Glomerular visceral epithelial cell (primary cell): ENCODE results near the gene FBF1.
A peak's percentile ranks its signal among the peaks of the same experiment; 100 is the strongest.
"Not testable (repeated sequence)": the region's sequence is repeated elsewhere in the genome, so short reads cannot be mapped to it uniquely, and the experiment has no call there.

ENCODE experiments used
- DNase-seq: peaks from one replicate; pipeline ENCODE4 v3.0.0-alpha.2; 2016; ENCODE audit errors: extremely low spot score

FBF1 gene

GRCh38 chr17:75876190-75876937, 64.5 kb downstream of the FBF1 start:
- peak; percentile 81 for DNase-seq

DNA sequence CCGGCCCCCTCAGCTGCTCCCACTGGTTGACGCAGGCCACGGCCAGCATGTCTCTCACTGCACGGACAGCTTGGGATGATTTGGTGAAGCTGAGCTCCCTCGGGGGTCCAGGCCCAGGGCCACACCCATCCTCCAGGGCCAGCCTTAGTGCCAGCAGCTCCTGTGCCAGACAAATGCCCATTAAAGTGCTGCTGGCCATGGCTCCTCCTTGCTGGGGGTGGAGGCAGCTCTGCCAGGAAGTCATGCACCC, 65.0 kb downstream of the FBF1 start:
- DNase-seq = no peak

- DNase-seq = no peak
Observed at GRCh38 chr17:75875182-75875939, 65.5 kb downstream of the FBF1 start.

DNA sequence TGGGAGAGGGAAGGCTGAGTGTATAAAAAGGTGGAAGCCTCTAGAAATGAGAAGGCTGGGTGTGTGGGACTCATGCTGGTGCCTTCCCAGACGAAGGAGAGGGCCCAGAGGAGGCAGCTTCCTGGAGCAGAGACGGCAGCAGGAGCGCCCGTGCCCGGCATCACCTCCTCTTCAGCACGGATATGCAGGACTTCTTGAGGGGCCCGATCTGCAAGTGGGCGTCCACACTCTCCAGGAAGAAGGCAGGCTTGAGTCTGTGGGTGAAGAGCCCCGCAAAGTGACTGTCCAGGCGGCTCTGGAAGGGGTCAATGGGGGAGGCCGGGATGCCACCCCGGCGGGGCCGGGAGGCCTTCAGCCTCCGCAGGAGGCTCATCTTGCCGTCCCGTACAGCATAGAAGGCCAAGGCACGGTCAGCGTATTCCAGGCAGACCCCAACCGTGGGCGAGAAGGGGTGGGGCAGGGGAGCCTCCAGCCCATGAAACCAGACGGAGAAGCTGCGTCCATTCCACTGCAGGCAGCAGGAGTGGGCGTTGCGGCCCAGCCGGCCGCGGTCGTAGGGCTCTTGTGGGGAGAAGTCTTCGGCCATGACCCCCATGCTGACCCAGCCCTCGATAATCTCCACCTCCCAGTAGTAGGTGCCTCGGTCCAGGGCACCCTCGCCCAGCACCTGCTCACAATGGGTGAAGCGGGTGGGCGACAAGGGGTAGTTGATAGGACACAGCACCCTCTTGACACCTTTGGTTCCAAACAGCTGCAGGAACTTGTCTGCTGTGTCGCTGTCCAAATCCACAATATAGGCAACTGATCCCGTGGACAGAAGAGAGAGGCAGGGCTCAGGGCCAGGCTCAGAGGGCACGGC, 66.3 kb downstream of the FBF1 start:
- DNase-seq = no peak

DNA sequence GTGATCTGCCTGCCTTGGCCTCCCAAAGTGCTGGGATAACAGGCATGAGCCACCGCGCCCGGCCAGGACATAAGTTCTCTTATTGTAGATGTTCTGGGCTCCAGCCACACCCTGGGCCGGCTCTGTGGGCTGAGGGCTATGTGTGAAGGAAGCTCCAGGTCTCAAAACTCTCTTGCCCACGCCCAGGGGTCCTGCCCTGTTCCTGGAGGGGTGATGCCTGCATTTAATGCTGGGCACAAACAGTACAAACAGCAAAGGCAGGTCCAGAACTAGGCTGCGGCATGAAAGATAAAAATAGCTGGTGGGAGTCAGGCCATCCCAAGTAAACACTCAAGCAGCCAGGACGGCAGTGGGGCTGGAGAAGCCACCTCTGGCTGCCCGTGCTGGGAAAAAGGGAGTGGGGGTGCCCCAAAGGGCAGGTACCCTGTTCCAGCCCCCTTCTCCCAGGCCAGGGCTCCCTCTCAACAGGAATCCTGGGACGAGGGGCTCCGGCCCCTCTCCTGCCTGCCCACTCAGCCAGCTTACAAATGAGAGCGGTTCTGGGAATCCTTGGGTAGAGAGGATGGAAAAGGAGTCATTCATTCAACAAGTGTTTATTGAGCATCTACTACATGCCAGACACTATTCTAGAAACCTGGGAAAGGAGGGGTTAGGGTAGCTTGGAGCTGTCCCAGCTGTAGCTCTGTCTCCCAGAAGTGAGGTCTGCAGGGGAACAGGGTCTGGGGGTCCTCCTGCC, 67.1 kb downstream of the FBF1 start:
- no peak for DNase-seq

GRCh38 chr17:75872434-75873351, 68.1 kb downstream of the FBF1 start:
- peak; percentile 79 for DNase-seq

- DNase-seq = not testable (repeated sequence)
Observed at GRCh38 chr17:75870228-75870627, 70.6 kb downstream of the FBF1 start.

DNA sequence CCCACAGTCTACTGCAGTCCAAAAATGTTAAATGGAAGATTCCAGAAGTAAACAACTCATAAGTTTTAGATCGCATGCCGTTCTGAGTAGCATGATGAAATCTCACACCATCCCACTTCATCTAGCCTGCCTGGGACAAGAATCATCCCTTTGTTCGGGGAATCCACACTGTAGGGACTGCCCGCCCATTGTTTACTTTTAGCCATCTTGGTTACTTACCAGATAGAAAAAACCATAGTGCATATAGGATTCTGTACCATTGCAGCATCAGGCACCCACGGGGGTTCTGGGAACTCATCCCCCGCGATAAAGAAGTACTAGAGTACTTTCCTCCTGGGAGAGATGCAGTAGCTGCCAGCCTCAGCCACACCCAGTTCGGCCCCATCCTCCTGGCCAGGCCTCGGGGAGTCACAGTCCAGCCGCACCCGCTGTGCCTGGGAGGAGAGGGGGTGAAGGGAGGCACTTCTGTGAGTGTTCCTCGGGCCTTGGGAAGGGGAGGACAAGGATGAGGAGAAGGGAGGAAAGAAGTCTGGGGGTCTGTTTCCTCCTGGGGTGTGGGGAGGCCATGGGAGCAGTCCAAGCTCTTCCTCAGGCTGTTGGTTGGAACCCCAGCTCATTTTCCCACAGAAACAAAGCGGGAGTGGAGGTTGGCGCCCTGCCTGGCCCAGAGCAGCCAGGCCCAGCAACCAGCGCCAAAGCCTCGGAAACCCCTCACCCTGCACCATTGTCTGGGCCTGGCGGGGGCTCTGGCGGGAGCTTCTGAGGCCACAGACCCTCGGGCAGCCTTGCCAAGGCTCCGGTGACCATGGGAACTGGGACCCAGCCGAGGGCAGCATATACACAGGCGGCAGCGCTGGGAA, 71.3 kb downstream of the FBF1 start:
- no peak for DNase-seq

DNA sequence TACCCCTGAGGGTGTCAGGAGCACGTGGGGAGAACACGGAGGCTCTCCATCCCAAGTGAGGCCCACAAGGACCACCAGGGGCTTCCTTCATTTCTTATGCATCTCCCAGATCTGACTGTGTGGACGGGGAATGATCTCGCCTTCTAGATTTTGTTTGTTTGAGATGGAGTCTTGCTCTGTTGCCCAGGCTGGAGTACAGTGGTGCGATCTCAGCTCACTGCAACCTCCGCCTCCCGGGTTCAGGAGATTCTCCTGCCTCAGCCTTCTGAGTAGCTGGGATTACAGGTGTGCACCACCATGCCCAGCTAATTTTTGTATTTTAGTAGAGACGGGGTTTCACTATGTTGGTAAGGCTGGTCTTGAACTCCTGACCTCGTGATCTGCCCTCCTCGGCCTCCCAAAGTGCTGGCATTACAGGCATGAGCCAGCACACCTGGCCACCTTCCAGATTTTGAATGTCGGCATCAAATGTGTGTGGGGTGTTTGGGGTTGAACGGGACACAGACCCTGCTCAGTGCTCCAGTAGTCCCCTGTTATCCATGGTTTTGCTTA, 72.0 kb downstream of the FBF1 start:
- not testable (repeated sequence) for DNase-seq

GRCh38 chr17:75865404-75866188, 75.2 kb downstream of the FBF1 start:
- DNase-seq = not testable (repeated sequence)

- DNase-seq = not testable (repeated sequence)
Observed at GRCh38 chr17:75864887-75865286, 76.0 kb downstream of the FBF1 start.

DNA sequence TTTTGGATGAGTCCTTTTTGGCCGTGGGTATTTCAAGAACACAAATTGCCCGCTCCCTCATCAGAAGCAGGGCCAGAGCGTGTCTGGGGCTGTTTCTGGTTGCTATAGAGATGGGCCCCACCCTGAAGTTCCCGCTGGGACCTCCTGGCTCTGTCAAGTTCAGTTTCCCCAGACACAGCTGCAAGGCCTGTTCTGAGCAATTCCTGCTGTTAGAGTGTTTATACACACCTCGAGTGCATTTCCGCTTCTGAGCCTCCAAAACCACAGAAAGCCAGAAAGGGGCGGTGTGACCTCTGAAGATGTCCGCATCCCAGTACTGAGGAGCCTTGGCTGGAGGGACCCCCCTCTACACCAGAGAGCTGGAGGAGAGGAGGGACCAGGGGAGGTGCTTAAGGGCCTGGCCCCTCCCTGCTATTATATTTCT, 76.4 kb downstream of the FBF1 start:
- no peak for DNase-seq

GRCh38 chr17:75861927-75862317, 78.9 kb downstream of the FBF1 start:
- no peak for DNase-seq
